GM18873 (cell line): ENCODE measurements around the gene HOMER2.
A peak's percentile ranks its signal among the peaks of the same experiment; 100 is the strongest.

Source experiments
- ATAC-seq: cut with Tn5 transposase; IDR thresholded peaks from one replicate; pipeline ENCODE4 v1.9.1; 2021; ENCODE audit warnings: mild to moderate bottlenecking, moderate library complexity, moderate number of reproducible peaks; ENCODE audit not compliant: unreplicated experiment, low FRiP score

Gene HOMER2

DNA sequence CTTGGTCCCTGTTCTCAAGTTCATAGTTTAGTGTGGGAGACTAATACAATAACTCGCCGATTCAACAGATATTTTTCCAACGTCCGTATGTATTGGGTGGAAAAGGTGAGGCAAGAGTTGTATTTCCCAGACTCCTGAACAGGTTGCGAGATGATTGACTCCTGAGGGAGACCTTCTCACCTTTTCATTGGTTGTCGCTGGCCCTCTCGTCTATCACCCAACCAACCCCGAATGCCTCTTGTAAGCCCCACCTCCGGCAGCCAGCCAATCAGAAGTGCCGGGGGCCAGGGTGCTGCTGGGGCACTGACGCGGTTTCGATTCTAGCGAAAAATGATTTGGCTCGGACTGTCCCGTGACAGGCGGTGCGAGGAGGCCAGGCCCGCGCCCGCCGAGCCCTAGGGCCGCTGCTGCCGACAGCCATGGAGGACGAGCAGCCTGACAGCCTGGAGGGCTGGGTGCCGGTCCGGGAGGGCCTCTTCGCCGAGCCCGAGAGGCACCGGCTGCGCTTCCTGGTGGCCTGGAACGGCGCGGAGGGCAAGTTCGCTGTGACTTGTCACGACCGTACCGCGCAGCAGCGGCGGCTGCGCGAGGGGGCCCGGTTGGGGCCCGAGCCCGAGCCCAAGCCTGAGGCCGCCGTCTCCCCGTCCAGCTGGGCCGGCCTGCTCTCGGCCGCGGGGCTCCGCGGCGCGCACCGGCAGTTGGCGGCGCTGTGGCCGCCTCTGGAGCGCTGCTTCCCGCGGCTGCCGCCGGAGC is 143.0 kb downstream of the HOMER2 start, which contains the start of gene WHAMM:
WHAMM (plus strand) TSS at position 321 of the 753 bp plus-strand sequence; CDS start at position 420, 99 bp downstream.
- ATAC-seq, result peak; percentile 88

DNA sequence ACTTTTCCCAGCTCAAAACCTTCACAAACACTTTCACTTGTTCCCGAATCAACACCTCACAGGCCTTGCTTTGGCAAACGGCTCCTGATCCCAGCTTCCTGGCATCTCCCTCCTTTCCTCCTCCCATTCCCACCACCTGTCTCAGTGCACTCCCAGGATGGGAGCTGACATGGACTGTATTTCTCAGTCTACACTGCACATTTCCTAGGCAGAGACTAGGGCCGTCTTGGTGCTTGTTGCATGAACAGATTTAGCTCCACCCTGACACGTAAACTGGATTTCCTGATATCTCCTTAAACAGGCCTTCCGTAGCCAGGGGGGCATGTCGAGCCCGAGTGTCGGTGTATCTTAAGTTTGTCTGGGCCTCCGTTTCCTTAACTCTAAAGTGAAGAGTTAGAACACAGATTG is 143.9 kb downstream of the HOMER2 start:
- ATAC-seq, result no peak

DNA sequence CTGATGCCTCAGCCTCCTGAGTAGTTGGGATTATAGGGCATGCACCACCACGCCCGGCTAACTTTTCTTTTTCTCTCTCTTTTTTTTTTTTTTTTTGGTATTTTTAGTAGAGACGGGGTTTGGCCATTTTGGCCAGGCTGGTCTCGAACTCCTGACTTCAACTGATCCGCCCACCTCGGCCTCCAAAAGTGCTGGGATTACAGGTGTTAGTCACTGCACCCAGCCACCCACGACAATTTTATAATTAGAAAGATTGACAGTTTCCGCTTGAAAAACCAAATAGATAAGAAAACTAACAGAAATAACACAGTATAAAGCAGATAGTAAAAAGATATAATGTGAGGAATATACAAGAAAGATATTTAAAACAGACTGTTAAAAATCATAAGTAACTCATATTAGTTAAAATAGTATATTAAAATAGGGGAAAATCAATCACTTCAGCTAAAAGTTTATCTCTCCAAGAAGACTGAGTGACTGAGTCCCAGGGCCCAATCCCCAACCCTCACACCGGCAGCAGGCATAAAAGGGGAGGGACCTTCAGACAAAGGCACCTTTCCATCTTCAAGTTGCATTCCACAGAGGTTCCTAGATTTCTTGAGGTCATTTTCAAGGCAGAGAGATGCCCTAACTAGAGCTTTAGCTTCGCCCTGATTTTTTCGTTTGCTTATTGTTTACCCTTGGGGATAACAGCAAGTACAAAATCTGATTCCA is 144.4 kb downstream of the HOMER2 start:
- ATAC-seq, result no peak

DNA sequence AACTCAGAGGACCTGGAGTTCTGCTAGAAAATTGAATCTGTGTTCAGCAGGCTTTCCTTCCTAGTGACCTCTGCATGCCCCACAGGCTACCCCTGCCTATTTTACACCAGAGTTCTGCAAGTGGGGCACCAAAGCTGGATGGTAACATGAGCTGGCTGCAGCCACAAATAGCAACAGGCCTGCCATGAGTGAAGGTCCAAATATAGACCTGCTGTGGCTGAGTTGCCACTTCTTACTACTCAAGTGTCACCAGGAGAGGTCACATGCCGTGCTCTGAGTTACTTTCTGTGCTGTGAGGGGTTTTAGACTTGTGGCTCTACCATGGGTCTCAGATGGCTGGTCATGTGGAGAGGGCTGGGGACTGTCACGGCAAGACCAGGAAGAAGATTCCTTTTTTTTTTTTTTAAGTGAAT is 146.5 kb downstream of the HOMER2 start, which contains the start of gene FSD2:
FSD2 (minus strand) TSS at position 76 of the 413 bp plus-strand sequence. CDS start 18,679 bp downstream, outside the sequence.
- peak; percentile 47 for ATAC-seq

DNA sequence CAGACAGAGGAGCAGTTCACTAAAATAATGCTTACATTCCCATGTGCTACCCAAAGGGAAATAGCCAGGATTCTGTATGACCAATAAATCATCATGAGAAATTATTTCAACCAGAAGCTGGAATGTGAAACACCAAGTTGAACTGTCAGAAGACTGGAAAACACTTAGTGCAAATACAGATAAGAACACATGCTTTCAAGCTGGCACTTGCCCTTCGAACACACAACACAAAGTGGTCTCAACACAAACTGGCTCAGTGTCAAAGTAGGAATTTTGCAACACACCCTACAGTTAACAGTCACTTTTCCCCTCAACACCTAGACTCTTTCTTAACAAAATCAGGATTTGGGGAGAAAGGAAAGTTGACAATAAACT is 148.0 kb downstream of the HOMER2 start:
- no peak for ATAC-seq

DNA sequence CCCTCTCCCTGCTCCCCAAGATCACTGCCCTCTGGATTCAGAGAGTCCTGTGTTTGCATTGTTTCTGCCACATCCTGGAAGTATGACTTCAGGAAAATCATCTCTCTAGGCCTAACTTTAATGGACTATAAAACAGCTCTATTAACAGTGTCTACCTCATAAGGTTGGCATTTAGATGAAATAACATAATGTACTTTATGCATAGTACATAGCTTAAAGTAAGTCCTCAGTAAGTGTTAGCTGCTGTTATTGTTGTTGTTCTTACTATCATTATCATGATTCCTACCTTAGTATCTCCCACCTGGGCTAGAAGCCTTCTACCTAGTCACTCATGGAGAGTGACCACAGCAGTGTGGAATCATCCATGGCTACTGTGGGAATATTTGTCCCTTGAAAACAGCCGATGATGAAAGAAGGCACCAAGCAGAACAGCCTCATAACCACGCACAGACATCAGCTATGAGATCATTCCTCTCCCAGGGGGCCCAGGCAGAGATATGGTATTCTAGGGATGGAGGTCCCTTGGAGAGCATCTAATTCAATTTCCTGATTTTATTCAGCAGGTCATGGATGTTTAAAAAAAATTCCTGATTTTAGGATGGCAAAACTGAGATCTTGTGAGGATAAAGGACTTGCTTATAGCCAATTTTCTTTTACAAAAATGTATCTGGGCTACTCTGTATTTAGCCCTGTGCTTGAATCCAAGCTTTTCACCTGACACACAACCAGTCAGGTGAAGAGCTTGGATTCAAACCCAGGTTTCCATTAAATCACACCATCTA is 148.5 kb downstream of the HOMER2 start:
- ATAC-seq, result no peak

DNA sequence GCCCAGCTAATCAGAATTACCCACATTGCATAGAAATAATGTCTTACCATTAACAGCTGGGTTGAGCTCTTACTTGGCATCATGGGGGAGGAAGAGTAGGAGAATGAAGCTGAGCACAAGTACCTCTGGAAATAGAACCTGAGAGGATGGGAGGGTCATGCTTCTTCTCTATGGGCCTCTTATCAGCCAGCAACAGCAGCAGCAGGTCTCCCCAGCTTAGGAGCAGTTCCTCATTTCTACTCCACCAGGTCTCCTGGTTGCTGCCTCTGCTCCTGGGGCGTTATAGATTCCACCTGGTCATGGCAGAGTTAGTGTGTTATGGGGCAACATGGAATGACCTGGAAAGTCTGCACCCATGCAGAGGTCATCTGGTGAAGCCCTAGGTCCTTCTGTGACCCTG is 150.0 kb downstream of the HOMER2 start:
- no peak for ATAC-seq

DNA sequence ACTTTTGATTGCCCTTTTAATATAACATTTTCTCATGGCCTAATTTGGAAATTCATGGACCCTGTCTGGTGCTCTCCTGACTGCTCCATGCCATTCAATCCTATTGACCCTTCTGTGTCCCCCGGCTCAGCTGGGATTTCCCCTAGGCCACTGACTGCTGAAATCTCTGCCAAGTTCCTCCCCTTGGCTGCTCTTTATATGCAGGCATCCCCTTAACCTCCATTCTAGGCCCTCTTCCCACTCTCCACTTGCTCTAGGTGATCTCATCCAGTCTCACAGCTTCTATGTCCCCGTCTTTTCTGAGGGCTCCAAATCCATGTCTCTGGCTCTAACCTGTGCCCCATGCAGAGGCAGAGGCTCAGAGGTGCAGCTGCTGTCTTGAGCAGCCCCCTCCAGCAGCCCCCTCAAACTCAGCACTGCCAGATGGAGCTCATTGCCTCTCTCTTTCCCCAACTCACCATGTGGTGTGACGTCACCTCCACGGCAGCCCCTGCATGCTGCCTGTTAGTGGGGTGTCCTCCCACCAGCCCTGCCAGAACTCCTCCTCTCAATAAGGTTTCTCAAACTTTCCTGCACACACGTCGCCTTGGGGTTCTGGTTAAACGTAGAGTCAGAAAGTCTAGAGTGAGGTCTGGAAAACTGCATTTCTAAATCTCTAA is 153.2 kb downstream of the HOMER2 start:
- ATAC-seq, result no peak
